Ectodermal cell (in vitro differentiated cells): Measurements from ENCODE around the gene CASK.

Experiments used
- H3K27ac ChIP-seq: 2 replicates; pipeline ENCODE4 v1.7.0; 2013; ENCODE audit warnings: mild to moderate bottlenecking, low read depth, low read length; ENCODE audit not compliant: insufficient read depth, poor library complexity, severe bottlenecking
- H3K27me3 ChIP-seq: 2 replicates; pipeline ENCODE4 v1.7.0; 2013; ENCODE audit warnings: mild to moderate bottlenecking, low read length; ENCODE audit not compliant: insufficient read depth, control insufficient read depth, poor library complexity, severe bottlenecking
- H3K36me3 ChIP-seq: one replicate; pipeline ENCODE4 v1.7.0; 2013; ENCODE audit warnings: low read length; ENCODE audit not compliant: control insufficient read depth, insufficient read depth
- H3K4me1 ChIP-seq: one replicate; pipeline ENCODE4 v1.7.0; 2013; ENCODE audit warnings: low read length; ENCODE audit not compliant: control insufficient read depth, insufficient read depth
- H3K4me3 ChIP-seq: 2 replicates; pipeline ENCODE4 v1.7.0; 2013; ENCODE audit warnings: low read depth, low read length, control low read depth; ENCODE audit not compliant: insufficient read depth
- H3K9me3 ChIP-seq: 2 replicates; pipeline ENCODE4 v1.7.0; 2013; ENCODE audit warnings: mild to moderate bottlenecking, low read length, moderate library complexity; ENCODE audit not compliant: control insufficient read depth
- WGBS, 2 experiments: methylation state at CpG; one replicate each; pipeline ENCODE4 v1.1.7; 2013; ENCODE audit warnings: missing lambda C conversion rate in 2 of 2; 5-methylcytosine and 5-hydroxymethylcytosine counted together

The CASK gene

GRCh38 chrX:41846714-41847113, 76.6 kb downstream of the CASK start:
- no peak overlapping the region for H3K4me3 ChIP-seq
- no peak overlapping the region for H3K27ac ChIP-seq
- no peaks in the 10 kb centered on the region for H3K36me3 ChIP-seq
- H3K4me1 ChIP-seq: no peaks in the 10 kb centered on the region
- H3K9me3 ChIP-seq: no peaks in the 10 kb centered on the region
- WGBS, 2 experiments: 83% methylated on average over 2 of the region's 2 CpGs; no CpG with 5 or more reads in 1 of the 2 experiments
- H3K27me3 ChIP-seq: no peaks in the 10 kb centered on the region

DNA sequence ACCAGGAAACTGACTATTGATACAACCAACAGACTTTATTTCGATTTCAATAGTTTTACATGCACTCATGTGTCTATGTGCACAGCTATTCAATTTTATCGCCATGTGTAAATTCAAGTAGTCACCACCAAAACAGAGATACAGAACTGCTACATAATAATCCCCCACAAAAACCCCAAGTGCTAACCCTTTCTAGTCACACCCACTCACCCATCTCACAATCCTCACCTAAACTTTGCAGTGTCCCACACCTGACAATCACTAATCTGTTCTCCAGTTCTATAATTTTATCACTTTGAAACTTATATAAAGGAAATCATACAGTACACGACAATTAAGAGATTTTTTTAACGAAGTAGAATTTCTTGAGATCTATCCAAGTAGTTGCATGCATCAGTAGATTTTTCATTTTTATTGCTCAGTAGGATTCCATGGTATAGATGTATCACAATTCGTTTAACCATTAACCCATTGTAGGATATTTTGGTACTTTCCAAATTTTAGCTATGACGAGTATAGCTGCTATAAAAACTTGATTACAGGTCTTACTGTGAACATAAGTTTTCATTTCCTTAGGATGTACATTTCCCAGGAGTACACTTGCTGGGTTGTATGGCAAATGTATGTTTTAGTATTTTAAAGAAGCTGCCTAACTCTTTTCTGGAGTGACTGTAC, 85.9 kb downstream of the CASK start:
- no peak overlapping the region for H3K27ac ChIP-seq
- H3K27me3 ChIP-seq: no peaks in the 10 kb centered on the region
- H3K9me3 ChIP-seq: no peaks in the 10 kb centered on the region
- WGBS, 2 experiments: 95% methylated on average over 3 to 5 of the region's 6 CpGs
- H3K36me3 ChIP-seq: no peaks in the 10 kb centered on the region
- no peaks in the 10 kb centered on the region for H3K4me1 ChIP-seq
- no peak overlapping the region for H3K4me3 ChIP-seq

DNA sequence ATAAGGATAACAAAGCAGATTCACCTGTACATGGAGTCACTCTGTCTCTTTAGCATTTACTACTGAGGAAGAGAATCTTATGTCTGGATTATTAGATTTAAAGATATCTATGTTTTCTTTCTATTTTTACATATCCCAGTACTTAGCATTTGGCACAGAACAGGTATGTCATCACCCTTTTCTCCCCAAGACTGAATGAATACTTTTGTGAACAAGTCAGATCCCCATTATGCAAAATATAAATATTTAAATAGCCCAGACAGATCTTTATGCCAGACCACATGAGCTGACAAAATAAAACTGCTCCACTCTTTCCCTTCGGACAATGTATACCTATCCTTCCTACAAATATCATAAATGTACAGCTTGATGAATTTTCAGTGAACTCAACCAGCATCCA, 94.5 kb downstream of the CASK start:
- 94 to 100% methylated on average over 1 of the region's 1 CpG for WGBS, 2 experiments
- H3K27ac ChIP-seq: no peak overlapping the region
- no peaks in the 10 kb centered on the region for H3K9me3 ChIP-seq

DNA sequence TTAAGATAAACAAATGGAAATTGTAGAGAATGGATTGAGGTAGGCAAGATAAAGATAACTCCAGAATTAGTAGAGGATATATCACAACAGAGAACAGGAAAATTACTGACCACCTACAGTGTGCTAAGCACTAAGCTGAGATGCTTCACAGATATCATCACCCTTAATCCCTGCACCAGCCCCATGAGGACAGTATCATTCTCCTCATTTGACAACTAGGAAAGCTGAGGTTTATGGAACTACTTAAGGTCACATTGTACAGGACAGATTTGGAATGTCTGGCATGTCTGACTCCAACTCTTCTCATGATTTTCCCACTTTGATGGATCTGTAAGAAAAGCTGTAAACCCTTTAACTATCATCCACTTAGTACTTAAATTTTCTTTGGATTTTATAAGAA, 95.5 kb downstream of the CASK start:
- Histone ChIP-seq H3K27ac (no peak overlapping the region), H3K9me3 (no peaks in the 10 kb centered on the region), H3K27me3 (no peaks in the 10 kb centered on the region), H3K36me3 (no peaks in the 10 kb centered on the region), H3K4me1 (no peaks in the 10 kb centered on the region), H3K4me3 (no peak overlapping the region)

More for the DNA sequence above, 94.5 kb downstream of the CASK start:
- Histone ChIP-seq H3K36me3 (no peaks in the 10 kb centered on the region), H3K27me3 (no peaks in the 10 kb centered on the region), H3K4me1 (no peaks in the 10 kb centered on the region), H3K4me3 (no peak overlapping the region)

GRCh38 chrX:41825796-41826195, 97.6 kb downstream of the CASK start:
- Histone ChIP-seq H3K27ac (no peak overlapping the region), H3K36me3 (no peaks in the 10 kb centered on the region), H3K4me3 (no peak overlapping the region), H3K4me1 (no peaks in the 10 kb centered on the region), H3K9me3 (no peaks in the 10 kb centered on the region), H3K27me3 (no peaks in the 10 kb centered on the region)
- 100% methylated on average over 1 of the region's 2 CpGs; no CpG with 5 or more reads in 1 of the 2 experiments for WGBS, 2 experiments

- no peaks in the 10 kb centered on the region for H3K36me3 ChIP-seq
- H3K27me3 ChIP-seq: no peaks in the 10 kb centered on the region
- H3K4me1 ChIP-seq: no peaks in the 10 kb centered on the region
- 90 to 92% methylated on average over 3 of the region's 3 CpGs for WGBS, 2 experiments
- no peaks in the 10 kb centered on the region for H3K9me3 ChIP-seq
- H3K27ac ChIP-seq: no peak overlapping the region
- H3K4me3 ChIP-seq: no peak overlapping the region
Observed at GRCh38 chrX:41824551-41824950, 98.8 kb downstream of the CASK start.

GRCh38 chrX:41823402-41823801, 100.0 kb downstream of the CASK start:
- 96% methylated on average over 4 of the region's 4 CpGs for WGBS, 2 experiments
- no peak overlapping the region for H3K27ac ChIP-seq
- no peaks in the 10 kb centered on the region for H3K4me1 ChIP-seq
- H3K36me3 ChIP-seq: no peaks in the 10 kb centered on the region
- no peaks in the 10 kb centered on the region for H3K9me3 ChIP-seq
- H3K4me3 ChIP-seq: no peak overlapping the region
- no peaks in the 10 kb centered on the region for H3K27me3 ChIP-seq

GRCh38 chrX:41822892-41823291, 100.5 kb downstream of the CASK start:
- no peaks in the 10 kb centered on the region for H3K36me3 ChIP-seq
- no peaks in the 10 kb centered on the region for H3K9me3 ChIP-seq
- no peak overlapping the region for H3K4me3 ChIP-seq
- no peaks in the 10 kb centered on the region for H3K4me1 ChIP-seq
- H3K27ac ChIP-seq: no peak overlapping the region
- H3K27me3 ChIP-seq: no peaks in the 10 kb centered on the region
- 95 to 100% methylated on average over 2 of the region's 2 CpGs for WGBS, 2 experiments

- H3K4me3 ChIP-seq: no peak overlapping the region
- no peaks in the 10 kb centered on the region for H3K27me3 ChIP-seq
- 91 to 97% methylated on average over 5 of the region's 5 CpGs for WGBS, 2 experiments
Observed at GRCh38 chrX:41808047-41808446, 115.3 kb downstream of the CASK start.

DNA sequence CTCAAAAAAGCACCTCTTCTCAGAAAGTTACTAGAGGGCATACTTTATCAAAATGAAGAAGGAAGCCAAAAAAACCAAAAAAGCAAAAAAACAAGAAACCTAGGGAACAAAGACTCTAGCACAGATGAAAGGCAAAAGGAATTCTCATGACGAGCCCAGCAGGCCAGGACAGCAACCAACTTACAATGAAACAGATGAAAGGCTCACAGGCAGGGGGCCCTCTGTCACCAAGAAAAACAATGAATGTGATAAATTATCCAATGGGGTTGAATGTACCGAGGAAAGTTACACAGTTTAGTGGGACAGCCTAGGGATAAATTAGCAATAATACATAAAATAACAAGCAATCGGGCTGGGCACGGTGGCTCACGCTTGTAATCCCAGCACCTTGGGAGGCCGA, 120.4 kb downstream of the CASK start:
- 56 to 65% methylated on average over 5 of the region's 6 CpGs for WGBS, 2 experiments
- H3K27ac ChIP-seq: no peak overlapping the region
- no peaks in the 10 kb centered on the region for H3K4me1 ChIP-seq
- H3K9me3 ChIP-seq: no peaks in the 10 kb centered on the region
- H3K36me3 ChIP-seq: no peaks in the 10 kb centered on the region
- H3K4me3 ChIP-seq: no peak overlapping the region
- no peaks in the 10 kb centered on the region for H3K27me3 ChIP-seq

More at GRCh38 chrX:41808047-41808446, 115.3 kb downstream of the CASK start:
- H3K36me3 ChIP-seq: no peaks in the 10 kb centered on the region
- H3K27ac ChIP-seq: no peak overlapping the region
- H3K4me1 ChIP-seq: no peaks in the 10 kb centered on the region
- H3K9me3 ChIP-seq: no peaks in the 10 kb centered on the region

- no peak overlapping the region for H3K4me3 ChIP-seq
- no peaks in the 10 kb centered on the region for H3K9me3 ChIP-seq
- WGBS, 2 experiments: 67 to 84% methylated on average over 6 of the region's 6 CpGs
Observed at GRCh38 chrX:41799661-41800060, 123.7 kb downstream of the CASK start.

More at GRCh38 chrX:41799661-41800060, 123.7 kb downstream of the CASK start:
- no peaks in the 10 kb centered on the region for H3K4me1 ChIP-seq
- H3K27ac ChIP-seq: no peak overlapping the region
- no peaks in the 10 kb centered on the region for H3K36me3 ChIP-seq
- H3K27me3 ChIP-seq: no peaks in the 10 kb centered on the region
